H1 (cell line): Measurements from ENCODE around the gene SLC2A13. TPM values are rescaled to one million over a fixed set of nuclear protein-coding genes. Genes with fewer than 3 reads are reported as not detected.

ENCODE experiments used
- CBX5 ChIP-seq: fragments of 300-800, 300-1000 bp; sonication (generic); IDR thresholded peaks from 2 replicates; pipeline ENCODE4 v1.7.1; 2016; ENCODE audit warnings: antibody characterized with exemption, low read length, low read depth
- CHD2 ChIP-seq: IDR thresholded peaks from 2 replicates; pipeline ENCODE4 v1.6.1; 2012; ENCODE audit warnings: low read length, improper control_type of control experiment
- CTBP2 ChIP-seq: IDR thresholded peaks from 2 replicates; pipeline ENCODE4 v1.7.0; 2011; ENCODE audit warnings: borderline replicate concordance, mild to moderate bottlenecking, moderate library complexity, mixed read lengths, low read length; ENCODE audit not compliant: insufficient read depth, insufficient read length
- EGR1 ChIP-seq: IDR thresholded peaks from 2 replicates; pipeline ENCODE4 v1.6.1; 2011; ENCODE audit warnings: low read depth, low read length, borderline replicate concordance
- HDAC2 ChIP-seq, 2 experiments: fragments of 300-600 bp in 1 of 2; sonication (generic) in 1 of 2; IDR thresholded peaks; 2 replicates each; pipeline ENCODE4 v1.6.1; 2011 to 2012; ENCODE audit warnings: low read depth in 2 of 2, low read length in 2 of 2, mild to moderate bottlenecking in 2 of 2, moderate library complexity in 2 of 2, borderline replicate concordance in 1 of 2, inconsistent platforms in 1 of 2
- RXRA ChIP-seq: IDR thresholded peaks from 2 replicates; pipeline ENCODE4 v1.6.1; 2011; ENCODE audit warnings: low read depth, mild to moderate bottlenecking, low read length, moderate library complexity; ENCODE audit not compliant: insufficient read depth
- SP1 ChIP-seq: IDR thresholded peaks from 2 replicates; pipeline ENCODE4 v1.6.1; 2011; ENCODE audit warnings: low read depth, low read length
- TAF1 ChIP-seq: IDR thresholded peaks from 2 replicates; pipeline ENCODE4 v1.6.1; 2011; ENCODE audit warnings: mild to moderate bottlenecking, low read depth, low read length
- polyA plus RNA-seq, 7 experiments: library from polyadenylated mRNA; depleted of rRNA in 3 of 7; stranded (reverse) in 5 of 7; unstranded in 2 of 7; fragments of >200 nt in 5 of 7; fragments of 200-250 nt in 2 of 7; gene quantifications; 1 replicate in 5 of 7; 2 replicates in 1 of 7; 4 replicates in 1 of 7; pipeline versions ENCODE4 v1.2.1 to v1.2.3, GENCODE V29; 2011 to 2013; ENCODE audit warnings: missing spikeins in 2 of 7, mixed read lengths in 2 of 7
- total RNA-seq: library from RNA; stranded (reverse); fragmentation: NEBNext Ultra II Directional; extraction: Animal tissue kit (Norgen Biotek cat#: 25700); gene quantifications from 2 replicates; pipeline ENCODE4 v1.2.1, GENCODE V29; 2021

The SLC2A13 gene
- total and polyA plus RNA-seq, 2 of the 8 experiments (the other 6 are each of a cell fraction or from before 2014, with no cell fraction given) = 2.8 to 9.6 TPM

GRCh38 chr12:40010899-40011774, 94.7 kb downstream of the SLC2A13 start (continued):
- 0 out of 4 replicates have a peak, but pooled peaks of 1 of the 2 experiments have one; percentile 39 for TF ChIP-seq HDAC2 (IDR thresholded peaks at IDR 0.05; ENCODE audit: borderline replicate concordance in 1 of 2, low read depth in 2 of 2, low read length in 2 of 2)
- TF ChIP-seq EGR1 = no peak
- no peak for TF ChIP-seq CBX5
- no peak for TF ChIP-seq CTBP2
- TF ChIP-seq RXRA = no peak
- no peak for TF ChIP-seq CHD2
- TF ChIP-seq SP1 = no peak
- TF ChIP-seq TAF1 = no peak
